ENCODE measurements around the gene RNF152. TPM values are rescaled to one million over a fixed set of nuclear protein-coding genes. Genes with fewer than 3 reads are reported as not detected.

The RNF152 gene
- total RNA-seq (2014; rRNA removed) (2.0 and 2.8 TPM in 2 replicates), Bru-seq, nascent RNA (percentile 31 among the genes with signal in this experiment), BruChase-seq, experiment 1, labeled RNA remaining after a 6-hour chase (percentile 34 among the genes with signal in this experiment), BruChase-seq, experiment 2, labeled RNA remaining after a 2-hour chase (percentile 36 among the genes with signal in this experiment)
- long read RNA-seq, transcript RNF152-204 (3 exons, 682 nt) = major isoform, 6 of 6 reads
- long read RNA-seq, partial matches to known transcripts = 0 of 6 reads
- long read RNA-seq, other reads (novel, unspliced or antisense) = 0 of 6 reads

GRCh38 chr18:61892683-61893308, at the start of gene RNF152:
Gene RNF152 (minus strand): TSS chr18:61893007. CDS start chr18:61816463, 76,544 bp downstream.
- peaks cover 12% of the 10 kb centered on the region for H3K4me1 ChIP-seq (ENCODE audit: insufficient read depth, low read length)
- peak within 1 kb of the TSS; percentile 87 for H3K4me2 ChIP-seq (ENCODE audit: low read length)
- no TSS peak for BruUV-seq (replicated peaks)
- DNase-seq (no peak), ATAC-seq (no peak)
- H3K9ac ChIP-seq (ENCODE audit: low read length) = no peak within 1 kb of the TSS; the same call in 1 of the 2 replicates
- CTCF ChIA-PET = no interaction called here
- H3K4me3 ChIP-seq (ENCODE audit: low read length) = peak within 1 kb of the TSS; percentile 74
- no peaks in the 10 kb centered on the region for H3K9me2 ChIP-seq (replicated peaks; ENCODE audit: low read length)
- no peak for TF ChIP-seq EZH2phosphoT487 (IDR thresholded peaks at IDR 0.05; ENCODE audit: borderline replicate concordance, low read length)
- no peak for TF ChIP-seq EZH2 (IDR thresholded peaks at IDR 0.05; ENCODE audit: low read length, unreplicated experiment)
- TF ChIP-seq CTCF (conservative IDR thresholded peaks at IDR 0.05; ENCODE audit: low read depth, low read length) = no peak
- intact Hi-C loops (cut with micrococcal nuclease) = loop anchor here (10.0 kb wide), 1 partner anchor 308 kb away; no protein-coding TSS in a partner anchor
- H3K9me3 ChIP-seq (ENCODE audit: low read length) = no peaks in the 10 kb centered on the region
- no peak within 1 kb of the TSS for H3K27ac ChIP-seq (ENCODE audit: low read length)
- no peaks in the 10 kb centered on the region for H3K27me3 ChIP-seq (ENCODE audit: low read length)
- no peaks in the 10 kb centered on the region for H3K36me3 ChIP-seq (ENCODE audit: low read depth, low read length)
- no peaks in the 10 kb centered on the region for H3K79me2 ChIP-seq (ENCODE audit: low read length)
- H2AFZ ChIP-seq (ENCODE audit: low read length) = peak within 1 kb of the TSS; percentile 97
- H4K20me1 ChIP-seq (ENCODE audit: low read length) = no peaks in the 10 kb centered on the region
- no peaks in the 10 kb centered on the region for H3F3A ChIP-seq (ENCODE audit: low read length, unreplicated experiment)
- POLR2A ChIA-PET (ENCODE audit: unreplicated experiment) = no interaction called here

- DNase-seq (no peak), ATAC-seq (no peak)
- H3K9ac ChIP-seq (ENCODE audit: low read length) = no peak overlapping the region
- no peaks in the 10 kb centered on the region; the same call in 1 of the 2 replicates for H3K4me1 ChIP-seq (ENCODE audit: insufficient read depth, low read length)
- no peak overlapping the region for H2AFZ ChIP-seq (ENCODE audit: low read length)
- no peaks in the 10 kb centered on the region for H3K79me2 ChIP-seq (ENCODE audit: low read length)
- no peaks in the 10 kb centered on the region for H4K20me1 ChIP-seq (ENCODE audit: low read length)
- ChIA-PET POLR2A (ENCODE audit: unreplicated experiment) (no interaction called here), CTCF (no interaction called here)
- no peak overlapping the region for H3K27ac ChIP-seq (ENCODE audit: low read length)
- BruUV-seq (replicated peaks) = no TSS peak
- no peaks in the 10 kb centered on the region for H3K9me3 ChIP-seq (ENCODE audit: low read length)
- H3K4me3 ChIP-seq (ENCODE audit: low read length) = no peak overlapping the region
- no peaks in the 10 kb centered on the region for H3K36me3 ChIP-seq (ENCODE audit: low read depth, low read length)
- no peaks in the 10 kb centered on the region for H3F3A ChIP-seq (ENCODE audit: low read length, unreplicated experiment)
- no peak overlapping the region for H3K4me2 ChIP-seq (ENCODE audit: low read length)
- H3K9me2 ChIP-seq (replicated peaks; ENCODE audit: low read length) = no peaks in the 10 kb centered on the region
- TF ChIP-seq EZH2phosphoT487 (IDR thresholded peaks at IDR 0.05; ENCODE audit: borderline replicate concordance, low read length) (no peak), EZH2 (IDR thresholded peaks at IDR 0.05; ENCODE audit: low read length, unreplicated experiment) (no peak), CTCF (conservative IDR thresholded peaks at IDR 0.05; ENCODE audit: low read depth, low read length) (no peak)
- intact Hi-C loops (cut with micrococcal nuclease) = no loop called here
- peaks cover 18% of the 10 kb centered on the region; the same call in 1 of the 2 replicates for H3K27me3 ChIP-seq (ENCODE audit: low read length)
Observed at GRCh38 chr18:61941948-61942471, 49.2 kb upstream of the RNF152 start.

Data from PC-3 (cell line).